ENCODE results near the gene METTL1.

DNA sequence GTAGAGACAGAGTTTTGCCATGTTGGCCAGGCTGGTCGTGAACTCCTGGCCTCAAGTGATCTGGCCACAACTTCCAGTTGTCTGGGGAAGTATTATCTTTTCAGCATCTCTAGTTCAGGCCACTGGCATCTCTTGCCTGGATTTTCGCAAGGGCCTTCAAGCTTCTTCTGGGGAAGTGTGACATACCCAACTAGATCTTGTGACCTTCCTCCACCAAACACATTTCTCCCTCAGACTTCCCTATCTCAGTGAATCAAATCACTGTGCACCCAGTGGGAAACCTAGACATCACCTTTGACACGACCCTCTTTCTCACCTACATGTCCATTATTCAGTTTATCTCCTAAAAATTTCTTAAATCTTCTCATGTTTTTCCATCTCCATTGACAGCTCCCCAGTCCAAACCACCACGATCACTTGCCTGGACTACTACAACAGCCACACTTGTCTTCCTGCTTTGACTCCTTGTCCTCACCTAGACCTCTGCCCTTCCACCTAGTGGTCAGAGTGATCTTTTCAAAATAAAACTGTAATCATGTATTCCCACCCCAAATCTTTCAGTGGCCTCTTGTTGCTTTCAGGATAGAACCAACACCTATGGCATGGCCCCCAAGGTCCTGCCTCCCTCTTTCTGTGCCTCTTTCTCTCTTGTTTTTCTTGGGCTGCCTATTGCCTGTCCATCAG is 3.8 kb upstream of the METTL1 start:
- TF ChIP-seq, protein P1, sequence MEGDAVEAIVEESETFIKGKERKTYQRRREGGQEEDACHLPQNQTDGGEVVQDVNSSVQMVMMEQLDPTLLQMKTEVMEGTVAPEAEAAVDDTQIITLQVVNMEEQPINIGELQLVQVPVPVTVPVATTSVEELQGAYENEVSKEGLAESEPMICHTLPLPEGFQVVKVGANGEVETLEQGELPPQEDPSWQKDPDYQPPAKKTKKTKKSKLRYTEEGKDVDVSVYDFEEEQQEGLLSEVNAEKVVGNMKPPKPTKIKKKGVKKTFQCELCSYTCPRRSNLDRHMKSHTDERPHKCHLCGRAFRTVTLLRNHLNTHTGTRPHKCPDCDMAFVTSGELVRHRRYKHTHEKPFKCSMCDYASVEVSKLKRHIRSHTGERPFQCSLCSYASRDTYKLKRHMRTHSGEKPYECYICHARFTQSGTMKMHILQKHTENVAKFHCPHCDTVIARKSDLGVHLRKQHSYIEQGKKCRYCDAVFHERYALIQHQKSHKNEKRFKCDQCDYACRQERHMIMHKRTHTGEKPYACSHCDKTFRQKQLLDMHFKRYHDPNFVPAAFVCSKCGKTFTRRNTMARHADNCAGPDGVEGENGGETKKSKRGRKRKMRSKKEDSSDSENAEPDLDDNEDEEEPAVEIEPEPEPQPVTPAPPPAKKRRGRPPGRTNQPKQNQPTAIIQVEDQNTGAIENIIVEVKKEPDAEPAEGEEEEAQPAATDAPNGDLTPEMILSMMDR (IDR thresholded peaks at IDR 0.05) = no peak
- no peak for TF ChIP-seq POLR2A (IDR thresholded peaks at IDR 0.05)

All from heart left ventricle (tissue), 13 donors.